SJCRH30 (cell line): ENCODE results near the gene PRXL2B. TPM values are rescaled to one million over a fixed set of nuclear protein-coding genes. Genes with fewer than 3 reads are reported as not detected.

Experiments used
- DNase-seq, 2 experiments: peaks; one replicate each; pipeline ENCODE4 v3.0.0-alpha.2; 2015 to 2020
- H3K27ac ChIP-seq: fragments of 250-450 bp; sonication (Bioruptor Pico); 2 replicates; pipeline ENCODE4 v1.5.1; 2020; ENCODE audit warnings: mild to moderate bottlenecking, moderate library complexity
- H3K27me3 ChIP-seq: fragments of 250-450 bp; sonication (Bioruptor Pico); 2 replicates; pipeline ENCODE4 v1.5.1; 2020; ENCODE audit warnings: mild to moderate bottlenecking, moderate library complexity
- H3K36me3 ChIP-seq: fragments of 250-450 bp; sonication (Bioruptor Pico); 2 replicates; pipeline ENCODE4 v1.5.1; 2020; ENCODE audit warnings: mild to moderate bottlenecking, moderate library complexity
- H3K4me1 ChIP-seq: fragments of 250-450 bp; sonication (Bioruptor Pico); 2 replicates; pipeline ENCODE4 v1.5.1; 2020; ENCODE audit warnings: mild to moderate bottlenecking, moderate library complexity
- H3K4me3 ChIP-seq: fragments of 250-450 bp; sonication (Bioruptor Pico); 2 replicates; pipeline ENCODE4 v1.5.1; 2020; ENCODE audit warnings: mild to moderate bottlenecking, moderate library complexity
- H3K9me3 ChIP-seq: fragments of 250-450 bp; sonication (Bioruptor Pico); replicated peaks from 2 replicates; pipeline ENCODE4 v1.5.1; 2020; ENCODE audit warnings: mild to moderate bottlenecking, moderate library complexity
- total RNA-seq: library from RNA; depleted of rRNA; stranded (reverse); fragments of >200 nt; shearing (Covaris generic); gene quantifications from 2 replicates; pipeline ENCODE4 v1.2.3, GENCODE V29; 2014

The PRXL2B gene
- total RNA-seq, 1 experiment from 2014 or later, result 22.5 TPM

GRCh38 chr1:2593251-2593878, 6.8 kb downstream of the PRXL2B start:
- no peak for DNase-seq
- H3K27ac ChIP-seq, result no peak overlapping the region
- H3K4me1 ChIP-seq, result peaks cover 5% of the 10 kb centered on the region; the same call in 1 of the 2 replicates
- H3K36me3 ChIP-seq, result no peaks in the 10 kb centered on the region
- H3K4me3 ChIP-seq, result no peak overlapping the region
- peaks cover 12% of the 10 kb centered on the region for H3K27me3 ChIP-seq
- no peaks in the 10 kb centered on the region for H3K9me3 ChIP-seq

GRCh38 chr1:2594001-2594640, 7.5 kb downstream of the PRXL2B start:
- Histone ChIP-seq H3K4me1 (peaks cover 5% of the 10 kb centered on the region; the same call in 1 of the 2 replicates), H3K9me3 (no peaks in the 10 kb centered on the region), H3K27me3 (peaks cover 12% of the 10 kb centered on the region), H3K27ac (no peak overlapping the region), H3K4me3 (no peak overlapping the region), H3K36me3 (no peaks in the 10 kb centered on the region)
- peak; percentile 43 to 52 for DNase-seq

- Histone ChIP-seq H3K36me3 (no peaks in the 10 kb centered on the region), H3K9me3 (no peaks in the 10 kb centered on the region), H3K4me3 (no peak overlapping the region), H3K27me3 (peaks cover 12% of the 10 kb centered on the region), H3K4me1 (peaks cover 5% of the 10 kb centered on the region; the same call in 1 of the 2 replicates), H3K27ac (no peak overlapping the region)
- no peak for DNase-seq
Measured at GRCh38 chr1:2594641-2595131, 8.1 kb downstream of the PRXL2B start.

- no peak overlapping the region for H3K4me3 ChIP-seq
- peaks cover 12% of the 10 kb centered on the region for H3K27me3 ChIP-seq
- no peak overlapping the region for H3K27ac ChIP-seq
- H3K36me3 ChIP-seq, result no peaks in the 10 kb centered on the region
- peaks cover 5% of the 10 kb centered on the region; the same call in 1 of the 2 replicates for H3K4me1 ChIP-seq
- H3K9me3 ChIP-seq, result no peaks in the 10 kb centered on the region
- no peak for DNase-seq
Measured at GRCh38 chr1:2595261-2595811, 8.8 kb downstream of the PRXL2B start.

GRCh38 chr1:2595812-2596529, 9.4 kb downstream of the PRXL2B start:
- no peak for DNase-seq
- peaks cover 5% of the 10 kb centered on the region; the same call in 1 of the 2 replicates for H3K4me1 ChIP-seq

GRCh38 chr1:2596530-2597333, 10.2 kb downstream of the PRXL2B start:
- no peaks in the 10 kb centered on the region for H3K36me3 ChIP-seq
- H3K4me3 ChIP-seq, result no peak overlapping the region
- no peak overlapping the region for H3K27ac ChIP-seq
- no peaks in the 10 kb centered on the region for H3K9me3 ChIP-seq
- peak; percentile 36 to 57 for DNase-seq
- peaks cover 5% of the 10 kb centered on the region; the same call in 1 of the 2 replicates for H3K4me1 ChIP-seq
- peaks cover 12% of the 10 kb centered on the region for H3K27me3 ChIP-seq

More at GRCh38 chr1:2595812-2596529, 9.4 kb downstream of the PRXL2B start:
- H3K27me3 ChIP-seq, result peaks cover 12% of the 10 kb centered on the region
- H3K27ac ChIP-seq, result no peak overlapping the region
- H3K9me3 ChIP-seq, result no peaks in the 10 kb centered on the region
- H3K4me3 ChIP-seq, result no peak overlapping the region
- H3K36me3 ChIP-seq, result no peaks in the 10 kb centered on the region

- Histone ChIP-seq H3K4me3 (no peak overlapping the region), H3K4me1 (peaks cover 5% of the 10 kb centered on the region; the same call in 1 of the 2 replicates), H3K9me3 (no peaks in the 10 kb centered on the region), H3K27ac (no peak overlapping the region), H3K36me3 (no peaks in the 10 kb centered on the region), H3K27me3 (peaks cover 14% of the 10 kb centered on the region)
- DNase-seq, result peak; percentile 18 to 34
Measured at GRCh38 chr1:2597441-2598328, 11.1 kb downstream of the PRXL2B start.

- DNase-seq, result no peak
- Histone ChIP-seq H3K4me3 (no peak overlapping the region), H3K36me3 (no peaks in the 10 kb centered on the region), H3K9me3 (no peaks in the 10 kb centered on the region), H3K27me3 (peaks cover 20% of the 10 kb centered on the region), H3K4me1 (peaks cover 5% of the 10 kb centered on the region; the same call in 1 of the 2 replicates), H3K27ac (no peak overlapping the region)
Measured at GRCh38 chr1:2598329-2598931, 11.9 kb downstream of the PRXL2B start.

- H3K36me3 ChIP-seq, result no peaks in the 10 kb centered on the region
- no peaks in the 10 kb centered on the region for H3K9me3 ChIP-seq
- no peak for DNase-seq
- H3K27me3 ChIP-seq, result peaks cover 48% of the 10 kb centered on the region
- H3K4me3 ChIP-seq, result no peak overlapping the region
- peaks cover 5% of the 10 kb centered on the region; the same call in 1 of the 2 replicates for H3K4me1 ChIP-seq
- no peak overlapping the region for H3K27ac ChIP-seq
Measured at GRCh38 chr1:2601721-2602303, 15.2 kb downstream of the PRXL2B start.

GRCh38 chr1:2602311-2602835, 15.8 kb downstream of the PRXL2B start:
- Histone ChIP-seq H3K4me3 (no peak overlapping the region), H3K9me3 (no peaks in the 10 kb centered on the region), H3K4me1 (peaks cover under 1% of the 10 kb centered on the region; the same call in 1 of the 2 replicates), H3K27ac (no peak overlapping the region), H3K36me3 (no peaks in the 10 kb centered on the region), H3K27me3 (peaks cover 45% of the 10 kb centered on the region)
- no peak for DNase-seq

GRCh38 chr1:2602866-2603520, 16.4 kb downstream of the PRXL2B start:
- H3K4me3 ChIP-seq, result no peak overlapping the region
- H3K9me3 ChIP-seq, result no peaks in the 10 kb centered on the region
- no peak for DNase-seq
- no peaks in the 10 kb centered on the region for H3K36me3 ChIP-seq
- no peak overlapping the region for H3K27ac ChIP-seq
- H3K27me3 ChIP-seq, result peaks cover 42% of the 10 kb centered on the region
- H3K4me1 ChIP-seq, result no peaks in the 10 kb centered on the region

- Histone ChIP-seq H3K4me3 (no peak overlapping the region), H3K27me3 (peaks cover 41% of the 10 kb centered on the region), H3K9me3 (no peaks in the 10 kb centered on the region), H3K36me3 (no peaks in the 10 kb centered on the region), H3K4me1 (no peaks in the 10 kb centered on the region), H3K27ac (no peak overlapping the region)
- DNase-seq, result no peak
Measured at GRCh38 chr1:2603521-2604155, 17.1 kb downstream of the PRXL2B start.
